ENCODE results near the gene L1CAM. TPM values are rescaled to one million over a fixed set of nuclear protein-coding genes. Genes with fewer than 3 reads are reported as not detected.

L1CAM gene
- 8.0 and 9.7 TPM in 2 replicates for total RNA-seq

- intact Hi-C loops (cut with micrococcal nuclease): loop anchor here (5.0 kb wide), 1 partner anchor 41 kb away; the partner anchor contains the start of gene ARHGAP4
Observed at GRCh38 chrX:153885968-153886903, at the start of gene L1CAM. Gene L1CAM (minus strand): TSS chrX:153886173. CDS start chrX:153875836, 10,337 bp downstream.

GRCh38 chrX:153935326-153935851, 49.4 kb upstream of the L1CAM start:
- intact Hi-C loops (cut with micrococcal nuclease): loop anchor here (1.0 kb wide), 2 partner anchors 9 kb away; partner anchors contain the start of genes ARHGAP4 and RENBP

DNA sequence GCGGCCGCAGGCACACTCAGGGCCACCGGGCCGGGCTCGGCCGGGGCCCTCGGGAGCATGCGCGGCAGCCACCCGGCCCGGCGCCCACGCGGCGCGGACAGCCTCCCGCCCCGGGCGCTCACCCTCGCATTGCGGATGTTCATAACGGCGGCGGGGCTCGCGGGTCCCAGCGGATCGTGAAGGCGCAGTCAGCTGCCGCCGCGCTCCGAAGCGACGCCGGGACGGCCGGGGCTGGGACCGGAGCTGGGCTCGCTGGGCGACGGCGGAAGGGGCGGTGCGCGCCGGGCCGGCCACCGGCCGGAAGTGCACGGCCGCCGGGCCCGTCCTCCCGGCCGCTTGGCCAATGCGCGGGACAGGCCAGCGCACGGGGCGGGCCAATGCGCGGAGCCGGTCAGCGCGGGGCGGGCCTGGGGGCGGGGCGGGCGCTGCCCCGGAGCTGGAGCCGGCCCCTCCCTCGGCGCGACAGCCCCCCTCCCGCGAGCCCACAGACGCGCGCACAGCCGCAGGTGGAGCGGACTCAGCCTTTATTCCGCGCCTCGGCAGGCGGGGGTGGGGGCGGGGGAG, 48.9 kb upstream of the L1CAM start, which contains the start of gene NAA10:
TSS of gene NAA10 (minus strand) at position 276 of the 564 bp plus-strand sequence. CDS start at position 143, 133 bp downstream.
- intact Hi-C loops (cut with micrococcal nuclease): loop anchor here (1.0 kb wide), 2 partner anchors 9 kb away; partner anchors contain the start of genes ARHGAP4 and RENBP

DNA sequence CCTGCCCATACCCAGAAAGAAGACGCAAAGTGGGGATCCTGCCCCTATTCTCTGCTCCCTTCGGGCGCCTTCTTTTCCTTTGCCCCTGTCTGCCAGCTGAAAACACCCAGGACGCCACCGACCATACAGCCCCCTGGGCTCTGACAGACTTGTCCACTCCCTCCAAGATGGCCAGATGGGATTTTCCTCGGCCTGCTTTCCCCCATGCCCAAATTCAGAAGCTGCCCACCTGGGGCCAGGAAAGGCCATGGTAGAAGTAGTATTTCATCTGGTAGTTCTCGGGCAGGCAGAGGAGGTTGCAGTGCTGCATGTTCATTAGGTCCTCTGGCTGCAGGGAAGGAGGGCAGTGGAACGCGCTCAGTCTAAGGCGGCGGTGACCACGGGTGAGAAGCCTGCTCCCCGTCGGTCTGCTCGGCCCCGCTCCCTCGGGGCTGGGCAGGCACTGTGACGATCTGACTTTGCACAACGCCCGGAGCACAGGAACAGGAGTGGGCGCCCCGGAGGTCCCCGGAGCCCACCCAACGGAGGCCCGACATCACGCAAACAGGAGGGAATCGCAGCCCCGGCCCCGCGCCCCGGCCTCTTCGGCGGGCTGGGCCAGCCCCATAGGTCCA, 48.3 kb upstream of the L1CAM start:
- intact Hi-C loops (cut with micrococcal nuclease): no loop called here

DNA sequence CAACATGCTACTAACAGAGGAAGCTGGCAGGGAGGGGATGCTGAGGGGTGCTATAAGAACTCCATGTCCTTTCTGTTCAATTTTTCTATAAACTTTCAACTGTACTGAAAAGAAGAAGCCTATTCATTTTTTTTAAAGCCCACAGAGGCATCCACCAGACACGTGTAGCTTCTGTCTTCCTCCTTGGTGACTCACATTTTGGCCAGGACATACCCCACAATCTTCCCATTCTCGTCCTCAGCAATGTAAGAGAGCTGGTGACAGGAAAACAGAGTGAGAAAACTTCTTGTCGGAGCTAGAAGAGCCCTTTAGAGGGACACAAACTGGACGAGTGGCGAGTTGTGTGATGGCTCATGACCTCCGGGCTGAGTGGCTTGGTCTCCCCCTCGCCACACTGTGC, 47.8 kb upstream of the L1CAM start:
- intact Hi-C loops (cut with micrococcal nuclease): no loop called here

DNA sequence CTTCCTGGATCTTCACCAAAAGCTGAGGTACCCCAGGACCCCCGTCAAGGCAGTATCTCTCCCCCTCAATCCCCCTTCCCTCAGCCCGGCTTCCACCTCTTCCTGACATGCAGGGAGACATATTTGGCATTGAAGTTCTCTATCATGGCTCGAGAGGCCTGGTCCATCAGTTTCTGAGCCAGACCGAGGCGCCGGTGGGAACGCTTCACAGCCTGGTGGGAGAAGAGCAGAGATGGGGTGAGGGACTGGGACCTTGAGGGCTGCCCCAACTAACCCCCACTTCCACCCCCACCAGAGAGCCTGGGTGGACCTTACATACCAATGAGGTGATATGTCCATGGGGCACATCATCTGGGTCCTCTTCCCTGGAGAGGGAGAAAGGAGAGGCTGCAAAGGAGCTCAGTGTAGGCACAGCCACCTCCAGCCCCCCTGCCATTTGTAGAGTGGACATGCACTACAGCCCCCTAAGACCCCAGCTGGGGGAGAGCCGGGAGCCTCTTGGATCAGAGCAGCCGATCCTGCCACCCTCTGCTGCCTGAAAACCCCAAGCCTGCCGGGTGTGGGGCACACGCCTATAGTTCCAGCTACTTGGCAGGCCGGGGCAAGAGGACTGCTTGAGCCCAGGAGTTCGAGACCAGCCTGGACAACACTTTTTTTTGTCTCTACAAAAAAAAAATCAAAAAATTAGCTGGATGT, 46.4 kb upstream of the L1CAM start:
- intact Hi-C loops (cut with micrococcal nuclease): no loop called here

DNA sequence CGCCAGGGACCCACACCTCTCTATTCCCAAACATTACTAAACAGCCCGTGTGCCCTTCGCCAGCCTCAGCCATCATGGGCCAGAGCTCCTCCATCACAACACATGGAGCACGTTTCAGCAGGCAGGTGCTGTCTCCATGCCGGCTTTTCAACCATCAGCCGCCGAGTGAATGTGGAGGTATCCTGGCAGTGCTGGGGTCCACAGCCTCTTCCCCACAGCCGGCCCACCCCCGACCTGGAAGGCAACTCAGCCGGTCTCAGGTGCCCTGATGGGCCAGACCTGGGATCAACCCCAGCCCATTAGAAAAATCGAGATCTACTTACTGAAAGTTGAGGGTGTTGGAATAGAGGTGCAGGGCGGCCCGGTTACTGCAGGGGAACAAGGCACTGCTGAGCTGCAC, 45.8 kb upstream of the L1CAM start:
- intact Hi-C loops (cut with micrococcal nuclease): no loop called here

- intact Hi-C loops (cut with micrococcal nuclease): no loop called here
Observed at GRCh38 chrX:153931151-153931550, 45.2 kb upstream of the L1CAM start.

- intact Hi-C loops (cut with micrococcal nuclease): no loop called here
Observed at GRCh38 chrX:153930011-153930910, 44.3 kb upstream of the L1CAM start.

DNA sequence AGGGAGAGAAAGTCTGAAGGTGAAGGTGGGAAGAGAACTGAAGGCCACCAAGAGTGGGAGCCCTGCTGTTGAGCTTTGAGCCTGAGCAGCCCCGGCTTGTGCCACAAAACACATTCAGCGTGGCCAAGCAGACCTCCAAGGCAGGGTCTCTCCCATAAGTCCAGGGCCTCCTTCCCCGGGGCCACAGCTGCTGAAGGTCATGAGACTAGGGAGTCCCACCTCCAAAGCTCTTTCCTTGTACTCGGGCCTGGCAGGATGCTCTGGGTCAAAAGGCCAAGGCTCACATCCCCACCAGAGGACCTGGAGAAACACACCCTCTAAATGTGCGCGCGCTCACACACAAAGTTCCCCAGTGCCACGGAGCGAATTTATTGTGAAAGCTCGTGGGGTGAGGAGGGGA, 43.6 kb upstream of the L1CAM start:
- intact Hi-C loops (cut with micrococcal nuclease): loop anchor here (5.0 to 10.0 kb wide), 5 partner anchors 42 to 972 kb away; partner anchors contain the start of genes FLNA, L1CAM and RPL10

- intact Hi-C loops (cut with micrococcal nuclease): loop anchor here (1.0 to 10.0 kb wide), 8 partner anchors 42 to 972 kb away; partner anchors contain the start of genes ABCD1, BCAP31, FLNA and HCFC1
Observed at GRCh38 chrX:153928846-153929245, 42.9 kb upstream of the L1CAM start.

DNA sequence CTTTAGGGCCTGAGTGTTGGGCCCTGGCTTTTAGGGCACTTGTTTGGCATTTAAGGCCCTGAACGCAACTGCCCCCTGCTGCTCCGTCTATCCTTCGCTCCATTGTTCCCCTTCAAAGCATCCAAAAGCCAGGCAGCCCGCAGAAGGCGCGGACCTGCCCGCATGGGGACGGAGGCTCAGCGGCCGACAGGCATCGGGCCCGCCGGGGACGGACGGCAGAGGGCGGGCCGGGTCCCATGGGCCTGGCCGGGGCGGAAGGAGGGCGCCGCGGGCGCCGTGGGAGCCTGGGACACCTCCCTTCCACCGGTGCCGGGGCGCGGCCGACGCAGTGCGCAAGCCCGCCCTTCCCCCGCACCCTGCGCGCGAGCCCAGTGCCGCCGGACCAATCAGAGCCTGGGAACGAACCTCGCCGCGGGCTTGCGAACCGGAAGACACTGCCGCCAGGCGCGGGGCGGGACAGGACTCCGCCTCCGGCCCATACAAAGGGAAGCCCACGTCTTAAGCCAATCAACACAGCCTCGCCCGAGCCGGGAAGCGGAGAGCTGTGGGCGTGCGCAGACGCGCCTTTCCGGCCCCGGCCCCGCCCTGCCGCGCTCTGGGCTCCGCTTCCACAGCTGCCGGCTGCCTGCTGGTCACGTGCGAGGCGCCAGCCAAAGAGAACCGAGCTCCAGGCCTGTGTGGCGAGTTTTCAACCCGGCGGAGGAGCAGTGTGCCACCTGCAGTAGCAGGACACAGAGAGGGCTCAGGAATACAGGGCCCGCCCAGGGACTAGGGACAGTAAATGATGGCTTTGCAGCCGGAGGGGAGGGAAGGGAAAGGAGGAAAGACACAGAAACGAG, 42.2 kb upstream of the L1CAM start:
- intact Hi-C loops (cut with micrococcal nuclease): loop anchor here (1.0 to 10.0 kb wide), 10 partner anchors 41 to 971 kb away; partner anchors contain the start of genes ABCD1, BCAP31, CCNQ and FLNA

DNA sequence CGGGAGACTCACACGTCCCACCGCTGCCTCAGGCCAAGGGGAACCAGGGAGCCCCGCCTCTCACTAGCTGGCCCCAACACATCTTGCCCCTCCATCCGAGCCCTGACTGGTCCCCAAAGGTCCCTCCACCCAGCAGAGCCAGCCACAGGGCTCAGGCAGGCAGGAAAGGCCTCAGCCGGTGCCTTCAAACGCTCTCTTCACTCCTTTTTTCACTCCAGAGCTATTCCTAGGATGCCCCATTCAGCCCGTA, 41.6 kb upstream of the L1CAM start:
- intact Hi-C loops (cut with micrococcal nuclease): loop anchor here (2.0 to 10.0 kb wide), 7 partner anchors 40 to 970 kb away; partner anchors contain the start of genes CCNQ, FLNA, L1CAM and MECP2

- intact Hi-C loops (cut with micrococcal nuclease): loop anchor here (1.0 to 10.0 kb wide), 8 partner anchors 8 to 970 kb away; partner anchors contain the start of genes CCNQ, FLNA, L1CAM and MECP2
Observed at GRCh38 chrX:153926858-153927671, 41.1 kb upstream of the L1CAM start.

DNA sequence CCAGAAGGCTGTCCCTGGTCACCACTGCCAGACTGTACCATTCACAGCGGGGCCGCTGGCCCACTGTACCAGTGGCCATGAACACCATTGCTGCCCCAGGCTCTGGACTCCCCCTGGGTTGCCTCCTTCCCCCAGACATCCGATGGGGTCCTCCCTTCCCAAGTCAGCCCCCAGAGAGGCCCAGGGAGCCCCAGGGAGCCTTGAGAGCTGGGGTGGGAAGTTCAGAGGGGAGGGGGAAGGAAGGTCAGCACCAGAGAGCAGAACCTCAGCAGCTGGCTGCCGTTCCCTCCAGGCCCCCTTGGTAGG, 40.5 kb upstream of the L1CAM start:
- intact Hi-C loops (cut with micrococcal nuclease): loop anchor here (1.0 to 10.0 kb wide), 8 partner anchors 9 to 969 kb away; partner anchors contain the start of genes CCNQ, FLNA, L1CAM and MECP2

GRCh38 chrX:153925739-153926551, 40.0 kb upstream of the L1CAM start, which contains the start of gene ARHGAP4:
Gene ARHGAP4 (minus strand): TSS chrX:153926264. CDS start chrX:153926202, 62 bp downstream.
- intact Hi-C loops (cut with micrococcal nuclease): loop anchor here (1.0 to 10.0 kb wide), 9 partner anchors 9 to 969 kb away; partner anchors contain the start of genes CCNQ, FLNA, L1CAM and MECP2

DNA sequence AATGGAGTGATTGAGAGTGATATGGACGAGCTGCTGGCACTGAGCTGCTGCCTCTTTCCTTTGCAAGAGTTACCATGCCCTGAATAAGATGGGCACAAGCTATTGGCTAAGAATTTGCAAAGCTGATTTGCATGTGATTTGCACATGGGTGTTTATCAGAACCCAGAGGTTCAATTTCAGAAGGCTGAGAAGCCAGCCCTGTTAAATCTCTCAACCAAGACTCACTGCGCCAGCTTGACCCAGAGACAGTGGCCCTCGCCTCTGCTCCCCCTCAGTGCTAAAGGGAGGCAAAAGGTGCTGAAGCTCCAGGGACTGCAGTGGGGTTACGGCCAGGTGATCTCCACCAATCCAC, 39.4 kb upstream of the L1CAM start:
- intact Hi-C loops (cut with micrococcal nuclease): loop anchor here (2.0 to 10.0 kb wide), 6 partner anchors 25 to 968 kb away; partner anchors contain the start of genes FLNA, L1CAM and RPL10
